Fibroblast of villous mesenchyme (primary cell): ENCODE results near the gene APOBR. TPM values are rescaled to one million over a fixed set of nuclear protein-coding genes. Genes with fewer than 3 reads are reported as not detected.

Experiments used
- DNase-seq: peaks from one replicate; pipeline ENCODE4 v3.0.0-alpha.2; 2010; ENCODE audit warnings: low read depth
- H3K4me3 ChIP-seq: 2 replicates; pipeline ENCODE4 v1.5.1; 2011; ENCODE audit warnings: low read depth, mild to moderate bottlenecking, low read length
- CTCF ChIP-seq: IDR thresholded peaks from 2 replicates; pipeline ENCODE4 v1.5.1; 2012; ENCODE audit warnings: low read depth, mild to moderate bottlenecking, low read length; ENCODE audit not compliant: insufficient read depth
- total RNA-seq: library from RNA; depleted of rRNA; stranded (reverse); fragments of >200 nt; gene quantifications from 2 replicates; pipeline ENCODE4 v1.2.3, GENCODE V29; 2012

Gene APOBR
- total RNA-seq, 1 donor: not detected

- no peak for TF ChIP-seq CTCF
- DNase-seq: no peak
- no peak overlapping the region for H3K4me3 ChIP-seq
These were observed 17.7 kb downstream of the APOBR start for GRCh38 chr16:28511801-28512789.

DNA sequence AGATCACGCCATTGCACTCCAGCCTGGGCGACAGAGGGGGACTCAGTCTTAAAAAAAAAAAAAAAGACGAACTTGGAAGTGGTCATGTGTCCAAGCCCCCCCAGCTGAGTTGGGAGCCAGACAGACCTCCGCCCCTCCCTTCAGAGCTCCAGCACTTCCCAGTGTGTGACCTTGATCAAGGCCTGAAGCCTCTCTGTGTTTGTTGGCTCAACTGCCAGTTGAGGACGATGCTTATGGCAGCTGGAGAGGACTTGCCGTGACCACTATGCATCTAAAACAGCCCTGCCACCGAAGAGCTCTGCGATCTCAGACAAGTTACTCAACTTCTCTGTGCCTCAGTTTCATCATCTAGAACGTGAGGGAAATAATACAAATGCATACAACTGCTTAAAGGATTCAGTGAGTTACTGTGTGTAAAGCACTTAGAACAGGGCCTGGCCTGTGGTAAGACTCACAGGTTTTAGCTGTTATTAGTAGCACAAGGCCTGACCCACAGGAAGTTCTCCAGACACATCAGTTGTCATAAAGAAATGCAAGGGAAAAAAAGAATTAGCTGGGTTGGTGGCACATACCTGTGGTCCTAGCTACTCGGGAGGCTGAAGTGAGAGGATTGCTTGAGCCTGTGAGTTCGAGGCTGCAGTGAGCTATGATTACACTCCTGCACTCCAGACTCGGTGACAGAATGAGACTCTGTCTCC is 19.2 kb downstream of the APOBR start:
- DNase-seq: no peak
- no peak for TF ChIP-seq CTCF
- H3K4me3 ChIP-seq: no peak overlapping the region

DNA sequence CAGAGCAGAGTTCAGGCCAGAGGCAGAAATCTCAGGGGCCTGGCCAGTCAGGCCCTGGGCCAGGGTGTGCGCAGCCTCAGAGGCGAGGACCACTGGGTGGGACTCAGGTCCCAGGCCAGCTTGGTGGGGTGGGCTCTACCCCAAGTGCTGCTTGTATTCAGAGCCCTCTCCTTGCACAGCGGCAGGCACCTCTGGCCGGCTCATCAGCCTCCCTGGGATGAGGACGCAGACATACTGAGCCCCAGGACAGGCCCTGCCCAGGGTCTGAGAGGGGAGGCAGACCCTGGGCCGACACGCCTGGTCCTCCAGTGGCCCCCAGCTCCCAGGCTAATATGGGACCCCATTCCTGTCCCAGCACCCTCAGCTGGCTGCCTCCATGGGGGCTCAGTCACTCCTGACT is 19.8 kb downstream of the APOBR start:
- no peak for TF ChIP-seq CTCF
- DNase-seq: no peak
- H3K4me3 ChIP-seq: no peak overlapping the region

DNA sequence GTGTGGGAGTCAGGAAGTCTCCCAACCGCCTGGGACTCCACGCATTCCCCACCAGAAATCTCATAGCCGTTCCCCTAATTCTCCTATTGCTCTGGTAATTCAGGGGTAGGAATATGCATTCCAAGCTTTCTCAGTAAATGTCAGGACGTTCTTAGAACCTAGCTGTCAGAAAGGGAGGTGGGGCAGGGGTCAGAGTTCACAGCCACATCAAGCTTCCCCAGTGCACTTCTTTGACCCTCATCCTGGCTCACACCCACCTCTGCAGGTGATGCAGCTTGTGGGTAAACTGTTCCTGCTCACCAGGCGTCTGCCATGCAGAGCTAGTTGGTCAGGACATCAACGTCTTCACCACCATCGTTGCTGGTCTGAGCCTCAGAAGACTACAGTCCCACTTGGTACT is 26.2 kb downstream of the APOBR start:
- DNase-seq: no peak
- TF ChIP-seq CTCF: no peak
- H3K4me3 ChIP-seq: no peak overlapping the region

DNA sequence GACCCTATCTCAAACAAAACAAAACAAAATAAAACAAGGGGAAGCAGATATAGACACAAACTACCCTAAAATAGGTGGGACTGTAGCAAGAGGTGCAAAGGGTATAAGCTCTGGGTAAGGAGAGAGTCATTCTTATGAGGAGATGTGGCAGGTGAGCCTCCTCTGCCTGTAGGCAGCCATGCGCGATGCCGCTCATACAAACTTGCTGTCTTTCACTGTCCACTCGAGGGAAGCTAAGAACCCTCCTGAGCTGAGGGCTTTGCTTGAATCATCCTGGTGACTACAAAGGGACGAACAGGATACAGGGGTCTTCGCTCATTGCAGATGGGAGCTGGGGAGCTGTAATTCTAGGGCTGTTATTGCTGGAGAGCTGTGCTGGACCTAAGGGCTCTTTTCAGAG is 27.0 kb downstream of the APOBR start:
- H3K4me3 ChIP-seq: no peak overlapping the region
- no peak for TF ChIP-seq CTCF
- no peak for DNase-seq

DNA sequence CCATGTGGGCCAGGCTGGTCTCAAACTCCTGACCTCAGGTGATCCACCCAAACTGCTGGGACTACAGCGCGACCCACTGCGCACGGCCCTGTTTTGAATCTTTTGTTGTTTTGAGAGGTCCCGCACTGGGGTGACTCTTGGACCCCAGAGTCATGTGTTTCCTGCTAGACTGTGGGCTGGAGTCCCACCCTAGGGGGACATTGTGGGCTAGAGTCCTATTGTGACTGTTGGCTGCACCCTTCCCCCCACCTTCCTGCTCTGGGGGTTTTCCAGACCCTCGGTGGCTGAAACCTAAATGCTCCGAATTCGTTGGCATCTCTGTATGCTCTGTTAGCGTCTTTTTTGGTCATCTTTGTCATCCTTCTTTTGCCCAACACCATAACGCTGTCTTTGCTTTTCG is 28.3 kb downstream of the APOBR start:
- no peak overlapping the region for H3K4me3 ChIP-seq
- no peak for TF ChIP-seq CTCF
- no peak for DNase-seq
